SK-N-SH (cell line): ENCODE measurements around the gene GCNT3. TPM values are rescaled to one million over a fixed set of nuclear protein-coding genes. Genes with fewer than 3 reads are reported as not detected.

Experiments used
- CTCF ChIA-PET: fragments of 300-600, 350-600 bp; formaldehyde crosslinking; extraction: SDS; loops from one replicate; lab custom pipeline; 2021; lab: Yijun Ruan, JAX
- POLR2A ChIA-PET: fragments of 350-600 bp; sonication (Branson Sonifier 250); formaldehyde crosslinking; extraction: SDS; loops from one replicate; lab custom pipeline; 2020; ENCODE audit warnings: antibody characterized with exemption, inconsistent platforms; lab: Yijun Ruan, JAX
- DNase-seq: peaks from one replicate; pipeline ENCODE4 v3.0.0; 2012
- H2AFZ ChIP-seq: fragments of 200-600 bp; sonication (generic); 2 replicates; pipeline ENCODE4 v1.8.1; 2016; ENCODE audit warnings: antibody characterized with exemption, mild to moderate bottlenecking, low read depth
- H3F3A ChIP-seq: fragments of 200-600 bp; sonication (generic); replicated peaks from 2 replicates; pipeline ENCODE3; 2016; ENCODE audit warnings: antibody characterized with exemption, mild to moderate bottlenecking; ENCODE audit not compliant: insufficient read depth
- H3K27ac ChIP-seq, 2 experiments: fragments of 200-500 bp in 1 of 2; fragments of 200-600 bp in 1 of 2; sonication (Bioruptor generic) in 1 of 2; sonication (generic), shearing (Covaris generic) in 1 of 2; 2 replicates each; pipeline versions ENCODE4 v1.5.1 to v1.6.1; 2014 to 2016; ENCODE audit warnings: low read depth in 2 of 2, inconsistent platforms in 1 of 2, low read length in 1 of 2, mild to moderate bottlenecking in 1 of 2, mixed read lengths in 1 of 2
- H3K27me3 ChIP-seq: fragments of 200-600 bp; sonication (generic), shearing (Covaris generic); 2 replicates; pipeline ENCODE4 v1.6.1; 2016; ENCODE audit warnings: mixed run types; ENCODE audit not compliant: insufficient read depth
- H3K36me3 ChIP-seq, 2 experiments: fragments of 200-500 bp in 1 of 2; fragments of 200-600 bp in 1 of 2; sonication (Bioruptor generic) in 1 of 2; sonication (generic) in 1 of 2; replicated peaks in 1 of 2; 2 replicates each; pipeline versions ENCODE3 to v1.5.1; 2014 to 2016; ENCODE audit warnings: low read length in 1 of 2, mild to moderate bottlenecking in 1 of 2; ENCODE audit not compliant: insufficient read depth in 2 of 2, control insufficient read depth in 1 of 2
- H3K4me1 ChIP-seq, 2 experiments: fragments of 200-500 bp in 1 of 2; fragments of 200-600 bp in 1 of 2; sonication (Bioruptor generic) in 1 of 2; sonication (generic), shearing (Covaris generic) in 1 of 2; 2 replicates each; pipeline versions ENCODE4 v1.5.1 to v1.6.1; 2014 to 2016; ENCODE audit warnings: low read depth in 1 of 2, low read length in 1 of 2, mixed run types in 1 of 2; ENCODE audit not compliant: insufficient read depth in 2 of 2, control insufficient read depth in 1 of 2
- H3K4me2 ChIP-seq: fragments of 200-600 bp; sonication (generic), shearing (Covaris generic); 2 replicates; pipeline ENCODE4 v1.6.1; 2017; ENCODE audit warnings: mixed run types
- H3K4me3 ChIP-seq, 2 experiments: fragments of 200-500 bp in 1 of 2; fragments of 200-600 bp in 1 of 2; sonication (Bioruptor generic) in 1 of 2; sonication (generic), shearing (Covaris generic) in 1 of 2; 2 replicates each; pipeline versions ENCODE4 v1.5.1 to v1.8.1; 2014 to 2016; ENCODE audit warnings: low read depth in 2 of 2, inconsistent platforms in 1 of 2, low read length in 1 of 2, mild to moderate bottlenecking in 1 of 2, mixed read lengths in 1 of 2, moderate library complexity in 1 of 2
- H3K79me2 ChIP-seq: fragments of 200-600 bp; sonication (generic); 2 replicates; pipeline ENCODE4 v1.8.1; 2017; ENCODE audit warnings: mild to moderate bottlenecking; ENCODE audit not compliant: insufficient read depth
- H3K9ac ChIP-seq: fragments of 200-600 bp; sonication (generic); 2 replicates; pipeline ENCODE4 v1.6.1; 2017; ENCODE audit warnings: mixed run types
- H3K9me2 ChIP-seq: fragments of 200-600 bp; sonication (generic); 2 replicates; pipeline ENCODE4 v1.6.1; 2017; ENCODE audit warnings: mixed run types
- H3K9me3 ChIP-seq: fragments of 200-600 bp; sonication (generic); 2 replicates; pipeline ENCODE4 v1.6.1; 2017; ENCODE audit warnings: mixed run types, mild to moderate bottlenecking, moderate library complexity
- H4K20me1 ChIP-seq: fragments of 200-600 bp; sonication (generic); 2 replicates; pipeline ENCODE4 v1.6.1; 2017; ENCODE audit warnings: mild to moderate bottlenecking, mixed run types; ENCODE audit not compliant: insufficient read depth
- CHD2 ChIP-seq: fragments of 150-350 bp; IDR thresholded peaks from 2 replicates; pipeline ENCODE4 v1.6.1; 2018; ENCODE audit warnings: low read length; ENCODE audit not compliant: partially characterized antibody
- EP300 ChIP-seq, 2 experiments: IDR thresholded peaks; 2 replicates each; pipeline versions ENCODE4 v1.4.0 to v1.6.1; 2012; ENCODE audit warnings: borderline replicate concordance in 1 of 2, low read depth in 1 of 2, low read length in 1 of 2
- EZH2phosphoT487 ChIP-seq: fragments of 200-600 bp; sonication (generic); IDR thresholded peaks from 2 replicates; pipeline ENCODE4 v1.6.1; 2017; ENCODE audit warnings: low read depth, mixed run types, mild to moderate bottlenecking, antibody characterized with exemption, moderate library complexity, borderline replicate concordance
- FOSL2 ChIP-seq: IDR thresholded peaks from 2 replicates; pipeline ENCODE4 v1.4.0; 2012; ENCODE audit warnings: low read depth, mild to moderate bottlenecking, moderate library complexity, borderline replicate concordance
- FOXJ3 ChIP-seq: sonication (generic); formaldehyde crosslinking; IDR thresholded peaks from 2 replicates; pipeline ENCODE4 v1.5.1; 2020; ENCODE audit warnings: mild to moderate bottlenecking, missing genetic modification reagents
- FOXM1 ChIP-seq: IDR thresholded peaks from 2 replicates; pipeline ENCODE4 v1.4.0; 2012; ENCODE audit warnings: low read depth, mild to moderate bottlenecking
- GABPA ChIP-seq: IDR thresholded peaks from 2 replicates; pipeline ENCODE4 v1.4.0; 2012; ENCODE audit warnings: low read depth, mild to moderate bottlenecking
- GATA2 ChIP-seq: sonication (generic); formaldehyde crosslinking; IDR thresholded peaks from 2 replicates; pipeline ENCODE4 v1.5.0; 2020; ENCODE audit warnings: mild to moderate bottlenecking, missing genetic modification reagents
- JUND ChIP-seq: IDR thresholded peaks from 2 replicates; pipeline ENCODE4 v1.4.0; 2012
- MEF2A ChIP-seq: IDR thresholded peaks from 2 replicates; pipeline ENCODE4 v1.4.0; 2012; ENCODE audit warnings: low read depth, borderline replicate concordance
- NFIC ChIP-seq: IDR thresholded peaks from 2 replicates; pipeline ENCODE4 v1.4.0; 2012; ENCODE audit warnings: borderline replicate concordance
- PBX3 ChIP-seq: IDR thresholded peaks from 2 replicates; pipeline ENCODE4; 2012
- RFX5 ChIP-seq: IDR thresholded peaks from 2 replicates; pipeline ENCODE4 v1.6.1; 2012; ENCODE audit warnings: mild to moderate bottlenecking, improper control_type of control experiment, low read length
- RXRA ChIP-seq: IDR thresholded peaks from 2 replicates; pipeline ENCODE4 v1.4.0; 2012; ENCODE audit warnings: low read depth, mild to moderate bottlenecking, borderline replicate concordance
- TAF1 ChIP-seq: IDR thresholded peaks from 2 replicates; pipeline ENCODE4 v1.6.1; 2012; ENCODE audit warnings: low read depth, mild to moderate bottlenecking, low read length, moderate library complexity, borderline replicate concordance
- TEAD4 ChIP-seq: IDR thresholded peaks from 2 replicates; pipeline ENCODE4 v1.4.0; 2012; ENCODE audit warnings: mild to moderate bottlenecking, borderline replicate concordance; ENCODE audit not compliant: insufficient read depth
- USF1 ChIP-seq: IDR thresholded peaks from 2 replicates; pipeline ENCODE4 v1.4.0; 2012; ENCODE audit warnings: low read depth, borderline replicate concordance
- YY1 ChIP-seq: IDR thresholded peaks from 2 replicates; pipeline ENCODE4 v1.4.0; 2012; ENCODE audit warnings: low read depth, mild to moderate bottlenecking
- WGBS: methylation state at CpG from one replicate; pipeline ENCODE4 v1.1.6; 2017; ENCODE audit warnings: low lambda C conversion rate; 5-methylcytosine and 5-hydroxymethylcytosine counted together
- polyA plus RNA-seq, 3 experiments: library from polyadenylated mRNA; depleted of rRNA; stranded (reverse); fragments of >200 nt; gene quantifications; 2 replicates each; pipeline ENCODE4 v1.2.3, GENCODE V29; 2012
- TF ChIP-seq, protein P1 (sequence below): IDR thresholded peaks from 2 replicates; pipeline ENCODE4 v1.4.0; 2012; ENCODE audit warnings: low read depth
- TF ChIP-seq, protein P2 (sequence below): fragments of 150-350 bp; IDR thresholded peaks from 2 replicates; pipeline ENCODE4 v1.6.1; 2016; ENCODE audit warnings: mild to moderate bottlenecking, low read depth, low read length
- TF ChIP-seq, protein P3 (sequence below): fragments of 200-600 bp; sonication (generic); IDR thresholded peaks from 2 replicates; pipeline ENCODE4 v1.6.1; 2017; ENCODE audit warnings: antibody characterized with exemption, mild to moderate bottlenecking, moderate library complexity
- TF ChIP-seq, protein P4 (sequence below): fragments of 150-350 bp; IDR thresholded peaks from 2 replicates; pipeline ENCODE4 v1.6.1; 2017; ENCODE audit warnings: antibody characterized with exemption, low read length, low read depth, borderline replicate concordance

The GCNT3 gene
- polyA plus RNA-seq, 1 of the 3 experiments (the other 2 are of a cell fraction), result not detected

GRCh38 chr15:59590027-59590426 is 21.6 kb upstream of the GCNT3 start:
- Histone ChIP-seq H3K9me3 (no peaks in the 10 kb centered on the region), H3K9me2 (no peaks in the 10 kb centered on the region), H4K20me1 (no peaks in the 10 kb centered on the region), H3K27me3 (peaks cover 5% of the 10 kb centered on the region; the same call in 1 of the 2 replicates), H3K79me2 (no peaks in the 10 kb centered on the region), H3K36me3 (no peaks in the 10 kb centered on the region), H3K27ac (no peak overlapping the region), H3K9ac (no peak overlapping the region), H3F3A (peaks cover 4% of the 10 kb centered on the region), H3K4me2 (no peak overlapping the region), H3K4me3 (no peak overlapping the region), H3K4me1 (no peaks in the 10 kb centered on the region), H2AFZ (no peak overlapping the region)
- POLR2A ChIA-PET, result no interaction called here
- CTCF ChIA-PET, result interaction anchor here (1.1 kb wide), 1 partner anchor 57 kb away, joined by 3 read pairs; no protein-coding TSS in a partner anchor
- no peak for TF ChIP-seq JUND
- TF ChIP-seq GABPA, result no peak
- TF ChIP-seq RXRA, result no peak
- TF ChIP-seq, protein P1, sequence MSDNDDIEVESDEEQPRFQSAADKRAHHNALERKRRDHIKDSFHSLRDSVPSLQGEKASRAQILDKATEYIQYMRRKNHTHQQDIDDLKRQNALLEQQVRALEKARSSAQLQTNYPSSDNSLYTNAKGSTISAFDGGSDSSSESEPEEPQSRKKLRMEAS, result no peak
- TF ChIP-seq, protein P2, sequence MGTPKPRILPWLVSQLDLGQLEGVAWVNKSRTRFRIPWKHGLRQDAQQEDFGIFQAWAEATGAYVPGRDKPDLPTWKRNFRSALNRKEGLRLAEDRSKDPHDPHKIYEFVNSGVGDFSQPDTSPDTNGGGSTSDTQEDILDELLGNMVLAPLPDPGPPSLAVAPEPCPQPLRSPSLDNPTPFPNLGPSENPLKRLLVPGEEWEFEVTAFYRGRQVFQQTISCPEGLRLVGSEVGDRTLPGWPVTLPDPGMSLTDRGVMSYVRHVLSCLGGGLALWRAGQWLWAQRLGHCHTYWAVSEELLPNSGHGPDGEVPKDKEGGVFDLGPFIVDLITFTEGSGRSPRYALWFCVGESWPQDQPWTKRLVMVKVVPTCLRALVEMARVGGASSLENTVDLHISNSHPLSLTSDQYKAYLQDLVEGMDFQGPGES, result no peak
- TF ChIP-seq FOXM1, result no peak
- no peak for TF ChIP-seq FOXJ3 (CRISPR knock-in tag)
- TF ChIP-seq TAF1, result no peak
- TF ChIP-seq TEAD4, result no peak
- TF ChIP-seq, protein P3, sequence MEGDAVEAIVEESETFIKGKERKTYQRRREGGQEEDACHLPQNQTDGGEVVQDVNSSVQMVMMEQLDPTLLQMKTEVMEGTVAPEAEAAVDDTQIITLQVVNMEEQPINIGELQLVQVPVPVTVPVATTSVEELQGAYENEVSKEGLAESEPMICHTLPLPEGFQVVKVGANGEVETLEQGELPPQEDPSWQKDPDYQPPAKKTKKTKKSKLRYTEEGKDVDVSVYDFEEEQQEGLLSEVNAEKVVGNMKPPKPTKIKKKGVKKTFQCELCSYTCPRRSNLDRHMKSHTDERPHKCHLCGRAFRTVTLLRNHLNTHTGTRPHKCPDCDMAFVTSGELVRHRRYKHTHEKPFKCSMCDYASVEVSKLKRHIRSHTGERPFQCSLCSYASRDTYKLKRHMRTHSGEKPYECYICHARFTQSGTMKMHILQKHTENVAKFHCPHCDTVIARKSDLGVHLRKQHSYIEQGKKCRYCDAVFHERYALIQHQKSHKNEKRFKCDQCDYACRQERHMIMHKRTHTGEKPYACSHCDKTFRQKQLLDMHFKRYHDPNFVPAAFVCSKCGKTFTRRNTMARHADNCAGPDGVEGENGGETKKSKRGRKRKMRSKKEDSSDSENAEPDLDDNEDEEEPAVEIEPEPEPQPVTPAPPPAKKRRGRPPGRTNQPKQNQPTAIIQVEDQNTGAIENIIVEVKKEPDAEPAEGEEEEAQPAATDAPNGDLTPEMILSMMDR, result no peak
- no peak for TF ChIP-seq FOSL2
- no peak for TF ChIP-seq MEF2A
- TF ChIP-seq RFX5, result no peak
- no peak for TF ChIP-seq GATA2 (CRISPR knock-in tag)
- no peak for TF ChIP-seq EP300 (IDR thresholded peaks at IDR 0.05; ENCODE audit: borderline replicate concordance in 1 of 2, low read depth in 1 of 2, low read length in 1 of 2)
- no peak for DNase-seq
- WGBS, result 77% methylated on average over 7 of the region's 7 CpGs

- WGBS, result 35% methylated on average over 2 of the region's 2 CpGs
- CTCF ChIA-PET, result interaction anchor here (1.0 kb wide), 1 partner anchor 58 kb away, joined by 3 read pairs; no protein-coding TSS in a partner anchor
- TF ChIP-seq USF1 (no peak), NFIC (no peak), PBX3 (no peak), GABPA (no peak), TAF1 (no peak), RXRA (no peak), CHD2 (no peak), YY1 (no peak), FOSL2 (no peak), EZH2phosphoT487 (no peak)
- TF ChIP-seq, protein P4, sequence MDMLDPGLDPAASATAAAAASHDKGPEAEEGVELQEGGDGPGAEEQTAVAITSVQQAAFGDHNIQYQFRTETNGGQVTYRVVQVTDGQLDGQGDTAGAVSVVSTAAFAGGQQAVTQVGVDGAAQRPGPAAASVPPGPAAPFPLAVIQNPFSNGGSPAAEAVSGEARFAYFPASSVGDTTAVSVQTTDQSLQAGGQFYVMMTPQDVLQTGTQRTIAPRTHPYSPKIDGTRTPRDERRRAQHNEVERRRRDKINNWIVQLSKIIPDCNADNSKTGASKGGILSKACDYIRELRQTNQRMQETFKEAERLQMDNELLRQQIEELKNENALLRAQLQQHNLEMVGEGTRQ, result no peak
These were observed 20.2 kb upstream of the GCNT3 start for GRCh38 chr15:59591356-59591755.

More at GRCh38 chr15:59591356-59591755, 20.2 kb upstream of the GCNT3 start:
- DNase-seq, result no peak
- Histone ChIP-seq H4K20me1 (no peaks in the 10 kb centered on the region), H3K79me2 (no peaks in the 10 kb centered on the region), H3K4me3 (no peak overlapping the region), H3K36me3 (no peaks in the 10 kb centered on the region), H3K9me3 (no peaks in the 10 kb centered on the region), H3K9ac (no peak overlapping the region), H3K9me2 (no peaks in the 10 kb centered on the region), H2AFZ (no peak overlapping the region), H3K27me3 (no peaks in the 10 kb centered on the region), H3F3A (peaks cover 4% of the 10 kb centered on the region), H3K4me1 (no peaks in the 10 kb centered on the region), H3K4me2 (no peak overlapping the region), H3K27ac (no peak overlapping the region)
- POLR2A ChIA-PET, result no interaction called here
